ENCODE results near the gene DOCK10.
A peak's percentile ranks its signal among the peaks of the same experiment; 100 is the strongest.

Gene DOCK10

GRCh38 chr2:224838335-224838734 lies 203.9 kb downstream of the DOCK10 start:
- Histone ChIP-seq H3K27me3 (ENCODE audit: insufficient read depth, low read length) (no peaks in the 10 kb centered on the region), H3K36me3 (ENCODE audit: insufficient read depth, low read length) (peaks cover 48% of the 10 kb centered on the region), H3K27ac (ENCODE audit: low read depth, low read length) (peak overlapping the region; percentile 61), H3K4me1 (ENCODE audit: control insufficient read depth, insufficient read depth, low read length, unreplicated experiment) (peaks cover 29% of the 10 kb centered on the region), H3K4me3 (ENCODE audit: low read depth, low read length) (no peak overlapping the region), H2AFZ (ENCODE audit: low read length, unreplicated experiment) (no peak overlapping the region), H3K79me2 (ENCODE audit: control insufficient read depth, insufficient read depth, low read length, unreplicated experiment) (no peaks in the 10 kb centered on the region)

- Histone ChIP-seq H3K4me1 (ENCODE audit: control insufficient read depth, insufficient read depth, low read length, unreplicated experiment) (peaks cover 29% of the 10 kb centered on the region), H3K27me3 (ENCODE audit: insufficient read depth, low read length) (no peaks in the 10 kb centered on the region), H3K27ac (ENCODE audit: low read depth, low read length) (peak overlapping the region; percentile 72), H3K36me3 (ENCODE audit: insufficient read depth, low read length) (peaks cover 48% of the 10 kb centered on the region), H2AFZ (ENCODE audit: low read length, unreplicated experiment) (peak overlapping the region; percentile 11), H3K79me2 (ENCODE audit: control insufficient read depth, insufficient read depth, low read length, unreplicated experiment) (no peaks in the 10 kb centered on the region), H3K4me3 (ENCODE audit: low read depth, low read length) (no peak overlapping the region)
These were observed 204.7 kb downstream of the DOCK10 start for GRCh38 chr2:224837558-224837957.

DNA sequence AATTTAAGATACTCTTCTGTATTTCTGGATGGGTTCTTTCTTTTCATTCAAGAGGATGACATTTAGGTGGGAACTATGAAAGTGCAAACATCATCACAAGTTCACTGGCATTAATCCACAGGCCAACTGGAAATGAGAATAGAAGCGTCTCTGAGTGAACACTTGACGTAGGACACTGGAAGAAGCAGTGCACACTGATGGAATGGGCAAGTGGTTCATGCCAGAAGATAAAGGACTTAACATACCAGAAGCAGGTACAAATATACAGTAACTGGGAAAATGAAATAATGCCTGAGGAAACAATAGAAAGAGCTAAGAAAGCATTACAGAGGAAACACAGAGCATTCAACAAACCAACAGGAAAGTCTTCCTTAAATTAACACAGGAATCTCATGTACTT lies 205.2 kb downstream of the DOCK10 start:
- Histone ChIP-seq H3K36me3 (ENCODE audit: insufficient read depth, low read length) (peaks cover 49% of the 10 kb centered on the region), H3K4me1 (ENCODE audit: control insufficient read depth, insufficient read depth, low read length, unreplicated experiment) (peaks cover 29% of the 10 kb centered on the region), H3K79me2 (ENCODE audit: control insufficient read depth, insufficient read depth, low read length, unreplicated experiment) (no peaks in the 10 kb centered on the region), H3K27ac (ENCODE audit: low read depth, low read length) (peak overlapping the region; percentile 72), H2AFZ (ENCODE audit: low read length, unreplicated experiment) (peak overlapping the region; percentile 11), H3K27me3 (ENCODE audit: insufficient read depth, low read length) (no peaks in the 10 kb centered on the region), H3K4me3 (ENCODE audit: low read depth, low read length) (no peak overlapping the region)

DNA sequence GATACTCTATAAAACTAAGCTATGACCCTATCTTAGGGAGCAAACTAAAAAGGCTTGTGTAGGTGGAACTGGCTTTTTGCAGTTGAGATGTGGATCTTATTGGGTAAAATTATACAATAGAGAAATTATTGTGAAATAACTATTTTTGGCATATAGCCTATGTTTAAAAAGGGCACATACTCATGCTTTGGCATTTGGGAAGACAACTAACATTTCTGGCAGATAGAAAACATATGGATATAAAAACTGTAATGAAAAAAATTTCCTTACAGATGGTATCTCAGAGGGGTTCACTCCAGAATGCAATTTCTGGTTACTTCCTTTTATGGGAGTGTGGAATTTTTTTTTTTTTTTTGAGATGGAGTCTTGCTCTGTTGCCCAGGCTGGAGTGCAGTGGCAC lies 206.0 kb downstream of the DOCK10 start:
- peaks cover 49% of the 10 kb centered on the region for H3K36me3 ChIP-seq (ENCODE audit: insufficient read depth, low read length)
- no peak overlapping the region for H2AFZ ChIP-seq (ENCODE audit: low read length, unreplicated experiment)
- H3K27ac ChIP-seq (ENCODE audit: low read depth, low read length): peak overlapping the region; percentile 4; the same call in 1 of the 2 replicates

GRCh38 chr2:224835405-224835804 lies 206.9 kb downstream of the DOCK10 start:
- Histone ChIP-seq H3K79me2 (ENCODE audit: control insufficient read depth, insufficient read depth, low read length, unreplicated experiment) (no peaks in the 10 kb centered on the region), H2AFZ (ENCODE audit: low read length, unreplicated experiment) (no peak overlapping the region), H3K27me3 (ENCODE audit: insufficient read depth, low read length) (no peaks in the 10 kb centered on the region), H3K36me3 (ENCODE audit: insufficient read depth, low read length) (peaks cover 46% of the 10 kb centered on the region), H3K4me3 (ENCODE audit: low read depth, low read length) (no peak overlapping the region), H3K27ac (ENCODE audit: low read depth, low read length) (no peak overlapping the region), H3K4me1 (ENCODE audit: control insufficient read depth, insufficient read depth, low read length, unreplicated experiment) (peaks cover 29% of the 10 kb centered on the region)

More for the DNA sequence above, 206.0 kb downstream of the DOCK10 start:
- H3K4me1 ChIP-seq (ENCODE audit: control insufficient read depth, insufficient read depth, low read length, unreplicated experiment): peaks cover 29% of the 10 kb centered on the region
- no peaks in the 10 kb centered on the region for H3K79me2 ChIP-seq (ENCODE audit: control insufficient read depth, insufficient read depth, low read length, unreplicated experiment)
- H3K27me3 ChIP-seq (ENCODE audit: insufficient read depth, low read length): no peaks in the 10 kb centered on the region
- H3K4me3 ChIP-seq (ENCODE audit: low read depth, low read length): no peak overlapping the region

DNA sequence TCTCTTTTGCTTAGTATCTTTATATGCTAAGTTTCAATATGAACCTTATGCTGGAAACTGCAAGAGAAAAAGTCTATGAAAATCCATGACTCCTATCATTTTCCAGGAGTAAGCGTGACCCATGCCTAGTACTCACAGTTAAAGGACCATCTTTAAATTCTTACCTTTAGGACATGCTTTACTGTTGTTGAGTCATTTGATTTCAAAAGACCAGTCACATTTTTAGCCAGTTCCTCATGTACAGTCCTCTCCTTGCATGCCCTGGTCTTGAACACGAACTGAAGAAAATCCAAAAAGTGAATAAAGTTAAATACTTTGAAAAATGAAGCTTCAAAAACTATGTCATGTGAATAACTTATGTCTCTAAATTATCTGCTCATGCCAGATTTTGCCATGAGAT lies 208.3 kb downstream of the DOCK10 start:
- Histone ChIP-seq H3K36me3 (ENCODE audit: insufficient read depth, low read length) (peaks cover 44% of the 10 kb centered on the region), H3K4me1 (ENCODE audit: control insufficient read depth, insufficient read depth, low read length, unreplicated experiment) (peaks cover 29% of the 10 kb centered on the region), H3K27me3 (ENCODE audit: insufficient read depth, low read length) (no peaks in the 10 kb centered on the region), H3K4me3 (ENCODE audit: low read depth, low read length) (no peak overlapping the region), H2AFZ (ENCODE audit: low read length, unreplicated experiment) (no peak overlapping the region), H3K27ac (ENCODE audit: low read depth, low read length) (no peak overlapping the region), H3K79me2 (ENCODE audit: control insufficient read depth, insufficient read depth, low read length, unreplicated experiment) (no peaks in the 10 kb centered on the region)

DNA sequence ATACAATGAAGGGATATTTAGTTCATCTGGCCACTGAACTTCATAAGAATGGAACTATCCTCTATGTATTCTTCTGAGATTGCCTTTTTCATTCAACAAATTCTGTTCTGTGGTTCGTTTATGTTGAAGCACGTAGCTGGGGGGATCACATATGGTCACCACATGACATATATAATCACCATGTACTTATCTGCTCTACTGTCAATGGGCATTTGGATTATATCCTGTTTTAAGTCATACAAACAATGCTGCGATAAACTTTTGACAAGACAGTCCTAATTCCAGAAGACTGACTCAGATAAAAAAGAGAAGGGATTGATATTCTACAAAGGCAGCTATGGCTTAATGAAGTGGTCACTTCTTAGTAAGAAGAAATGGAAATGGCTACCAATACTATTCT lies 210.1 kb downstream of the DOCK10 start:
- no peaks in the 10 kb centered on the region for H3K79me2 ChIP-seq (ENCODE audit: control insufficient read depth, insufficient read depth, low read length, unreplicated experiment)
- H3K27ac ChIP-seq (ENCODE audit: low read depth, low read length): no peak overlapping the region
- peaks cover 13% of the 10 kb centered on the region for H3K4me1 ChIP-seq (ENCODE audit: control insufficient read depth, insufficient read depth, low read length, unreplicated experiment)
- no peak overlapping the region for H3K4me3 ChIP-seq (ENCODE audit: low read depth, low read length)
- H3K36me3 ChIP-seq (ENCODE audit: insufficient read depth, low read length): peaks cover 52% of the 10 kb centered on the region
- H2AFZ ChIP-seq (ENCODE audit: low read length, unreplicated experiment): no peak overlapping the region
- no peaks in the 10 kb centered on the region for H3K27me3 ChIP-seq (ENCODE audit: insufficient read depth, low read length)

GRCh38 chr2:224831530-224831929 lies 210.7 kb downstream of the DOCK10 start:
- Histone ChIP-seq H3K4me1 (ENCODE audit: control insufficient read depth, insufficient read depth, low read length, unreplicated experiment) (peaks cover 9% of the 10 kb centered on the region), H3K27ac (ENCODE audit: low read depth, low read length) (no peak overlapping the region), H3K27me3 (ENCODE audit: insufficient read depth, low read length) (no peaks in the 10 kb centered on the region), H3K79me2 (ENCODE audit: control insufficient read depth, insufficient read depth, low read length, unreplicated experiment) (no peaks in the 10 kb centered on the region), H2AFZ (ENCODE audit: low read length, unreplicated experiment) (no peak overlapping the region), H3K36me3 (ENCODE audit: insufficient read depth, low read length) (peaks cover 51% of the 10 kb centered on the region), H3K4me3 (ENCODE audit: low read depth, low read length) (no peak overlapping the region)

- peaks cover 25% of the 10 kb centered on the region for H3K36me3 ChIP-seq (ENCODE audit: insufficient read depth, low read length)
- H3K4me3 ChIP-seq (ENCODE audit: low read depth, low read length): no peak overlapping the region
- H3K79me2 ChIP-seq (ENCODE audit: control insufficient read depth, insufficient read depth, low read length, unreplicated experiment): no peaks in the 10 kb centered on the region
- no peak overlapping the region for H2AFZ ChIP-seq (ENCODE audit: low read length, unreplicated experiment)
- H3K27me3 ChIP-seq (ENCODE audit: insufficient read depth, low read length): no peaks in the 10 kb centered on the region
- H3K4me1 ChIP-seq (ENCODE audit: control insufficient read depth, insufficient read depth, low read length, unreplicated experiment): peaks cover 31% of the 10 kb centered on the region
- no peak overlapping the region for H3K27ac ChIP-seq (ENCODE audit: low read depth, low read length)
These were observed 221.8 kb downstream of the DOCK10 start for GRCh38 chr2:224820283-224820991.

- Histone ChIP-seq H3K4me1 (ENCODE audit: control insufficient read depth, insufficient read depth, low read length, unreplicated experiment) (peaks cover 31% of the 10 kb centered on the region), H3K27me3 (ENCODE audit: insufficient read depth, low read length) (no peaks in the 10 kb centered on the region), H3K4me3 (ENCODE audit: low read depth, low read length) (no peak overlapping the region), H3K36me3 (ENCODE audit: insufficient read depth, low read length) (peaks cover 33% of the 10 kb centered on the region), H2AFZ (ENCODE audit: low read length, unreplicated experiment) (no peak overlapping the region), H3K27ac (ENCODE audit: low read depth, low read length) (no peak overlapping the region), H3K79me2 (ENCODE audit: control insufficient read depth, insufficient read depth, low read length, unreplicated experiment) (no peaks in the 10 kb centered on the region)
These were observed 223.2 kb downstream of the DOCK10 start for GRCh38 chr2:224819075-224819474.

GRCh38 chr2:224817676-224818075 lies 224.6 kb downstream of the DOCK10 start:
- Histone ChIP-seq H3K27me3 (ENCODE audit: insufficient read depth, low read length) (no peaks in the 10 kb centered on the region), H2AFZ (ENCODE audit: low read length, unreplicated experiment) (no peak overlapping the region), H3K4me3 (ENCODE audit: low read depth, low read length) (no peak overlapping the region), H3K36me3 (ENCODE audit: insufficient read depth, low read length) (peaks cover 40% of the 10 kb centered on the region), H3K79me2 (ENCODE audit: control insufficient read depth, insufficient read depth, low read length, unreplicated experiment) (no peaks in the 10 kb centered on the region), H3K27ac (ENCODE audit: low read depth, low read length) (peak overlapping the region; percentile 41; the same call in 1 of the 2 replicates), H3K4me1 (ENCODE audit: control insufficient read depth, insufficient read depth, low read length, unreplicated experiment) (peaks cover 31% of the 10 kb centered on the region)
